ENCODE measurements around the gene RAF1. TPM values are rescaled to one million over a fixed set of nuclear protein-coding genes. Genes with fewer than 3 reads are reported as not detected.

Gene RAF1
- total RNA-seq (2021) (85.0 to 101 TPM (median 86.1 TPM) in 3 replicates), Bru-seq, nascent RNA (percentile 78 among the genes with signal in this experiment)
- long read RNA-seq, experiment 1, transcript RAF1-203 (16 exons, 2,354 nt), result minor isoform, 11 of 355 reads
- long read RNA-seq, experiment 1, transcript RAF1-201 (17 exons, 3,300 nt), result major isoform, 221 of 355 reads
- long read RNA-seq, experiment 1, partial matches to known transcripts, result 39 of 355 reads
- long read RNA-seq, experiment 1, other reads (novel, unspliced or antisense), result 81 of 355 reads
- long read RNA-seq, experiment 2, transcript RAF1-201 (17 exons, 3,300 nt), result major isoform, 21 of 92 reads
- long read RNA-seq, experiment 2, partial matches to known transcripts, result 34 of 92 reads
- long read RNA-seq, experiment 2, other reads (novel, unspliced or antisense), result 30 of 92 reads
- long read RNA-seq, experiment 3, transcript RAF1-201 (17 exons, 3,300 nt), result major isoform, 5 of 13 reads
- long read RNA-seq, experiment 3, partial matches to known transcripts, result 3 of 13 reads
- long read RNA-seq, experiment 3, other reads (novel, unspliced or antisense), result 4 of 13 reads

DNA sequence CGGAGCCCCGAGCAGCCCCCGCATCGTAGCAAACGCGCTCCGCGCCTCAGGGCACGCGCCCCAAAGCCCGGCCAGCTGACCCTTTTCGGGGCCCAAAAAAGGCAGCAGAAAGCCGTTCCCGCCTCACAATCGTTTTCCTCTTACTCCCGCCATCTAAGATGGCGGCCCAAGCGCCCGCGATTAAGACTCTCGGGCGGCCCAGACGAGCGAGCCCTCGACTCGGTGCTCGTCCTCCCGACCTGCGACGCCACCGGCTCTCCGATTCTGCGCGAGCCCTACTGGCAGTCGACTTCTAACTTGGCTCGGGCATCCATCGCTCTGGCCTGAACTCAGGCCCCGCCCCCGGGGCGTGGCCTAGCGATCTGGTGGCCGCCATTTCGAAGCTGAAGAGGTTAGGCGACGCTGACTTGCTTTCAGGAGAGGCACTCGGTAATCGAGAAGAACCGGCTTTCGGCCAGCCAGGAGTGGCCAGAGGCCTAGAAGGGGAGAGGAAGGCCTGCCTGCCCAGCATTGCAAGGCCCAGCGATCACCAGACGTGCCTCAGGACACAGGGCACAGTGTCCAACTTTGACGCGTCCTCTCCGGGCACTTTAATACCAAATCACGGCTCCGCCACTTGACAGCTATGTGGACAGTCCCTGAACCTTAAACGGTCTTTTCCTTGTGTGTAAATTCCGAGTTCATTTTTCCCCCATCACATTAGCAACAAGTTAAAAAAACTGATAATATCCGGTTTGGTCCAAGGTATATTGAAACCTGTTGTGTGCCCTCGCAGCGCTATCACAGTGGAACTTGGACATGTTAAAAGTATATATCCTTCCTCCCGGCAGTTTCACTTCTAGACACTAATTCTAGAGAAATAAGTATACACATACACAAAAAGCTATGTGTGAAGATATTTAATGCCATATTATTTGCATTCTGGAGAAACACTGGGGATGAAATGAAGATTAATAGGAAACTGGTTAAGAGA is at the start of gene RAF1:
RAF1 (minus strand) TSS at position 182 of the 973 bp plus-strand sequence. CDS start 45,396 bp downstream, outside the sequence.
- POLR2A ChIA-PET, result interaction anchor here (0.6 to 2.0 kb wide), 6 partner anchors 9 to 108 kb away, joined by 3 to 5 read pairs (median 4); no protein-coding TSS in a partner anchor
- TF ChIP-seq, protein P1, sequence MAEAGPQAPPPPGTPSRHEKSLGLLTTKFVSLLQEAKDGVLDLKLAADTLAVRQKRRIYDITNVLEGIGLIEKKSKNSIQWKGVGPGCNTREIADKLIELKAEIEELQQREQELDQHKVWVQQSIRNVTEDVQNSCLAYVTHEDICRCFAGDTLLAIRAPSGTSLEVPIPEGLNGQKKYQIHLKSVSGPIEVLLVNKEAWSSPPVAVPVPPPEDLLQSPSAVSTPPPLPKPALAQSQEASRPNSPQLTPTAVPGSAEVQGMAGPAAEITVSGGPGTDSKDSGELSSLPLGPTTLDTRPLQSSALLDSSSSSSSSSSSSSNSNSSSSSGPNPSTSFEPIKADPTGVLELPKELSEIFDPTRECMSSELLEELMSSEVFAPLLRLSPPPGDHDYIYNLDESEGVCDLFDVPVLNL (CRISPR knock-in tag; IDR thresholded peaks at IDR 0.05; ENCODE audit: borderline replicate concordance, low read depth), result 0 out of 2 replicates have a peak, but pooled peaks have one; percentile 24
- TF ChIP-seq SOX15 (CRISPR knock-in tag; IDR thresholded peaks at IDR 0.05) (no peak), JAZF1 (CRISPR knock-in tag; IDR thresholded peaks at IDR 0.05) (no peak), TEAD1 (CRISPR knock-in tag; IDR thresholded peaks at IDR 0.05) (peak; percentile 92), ZNF671 (CRISPR knock-in tag; IDR thresholded peaks at IDR 0.05) (no peak), KAT7 (CRISPR knock-in tag; IDR thresholded peaks at IDR 0.05; ENCODE audit: borderline replicate concordance) (peak; percentile 52; the same call in 1 of the 2 replicates), GABPB1 (CRISPR knock-in tag; IDR thresholded peaks at IDR 0.05) (no peak), MYBL2 (CRISPR knock-in tag; IDR thresholded peaks at IDR 0.05) (peak; percentile 79; the same call in 1 of the 2 replicates), CREM (CRISPR knock-in tag; IDR thresholded peaks at IDR 0.05) (peak; percentile 58; the same call in 1 of the 2 replicates), ELF4 (CRISPR knock-in tag; IDR thresholded peaks at IDR 0.05; ENCODE audit: low read depth) (no peak), TP53 (CRISPR knock-in tag; IDR thresholded peaks at IDR 0.05) (no peak), ZNF219 (CRISPR knock-in tag; IDR thresholded peaks at IDR 0.05; ENCODE audit: borderline replicate concordance) (no peak)
- TF ChIP-seq, protein P2, sequence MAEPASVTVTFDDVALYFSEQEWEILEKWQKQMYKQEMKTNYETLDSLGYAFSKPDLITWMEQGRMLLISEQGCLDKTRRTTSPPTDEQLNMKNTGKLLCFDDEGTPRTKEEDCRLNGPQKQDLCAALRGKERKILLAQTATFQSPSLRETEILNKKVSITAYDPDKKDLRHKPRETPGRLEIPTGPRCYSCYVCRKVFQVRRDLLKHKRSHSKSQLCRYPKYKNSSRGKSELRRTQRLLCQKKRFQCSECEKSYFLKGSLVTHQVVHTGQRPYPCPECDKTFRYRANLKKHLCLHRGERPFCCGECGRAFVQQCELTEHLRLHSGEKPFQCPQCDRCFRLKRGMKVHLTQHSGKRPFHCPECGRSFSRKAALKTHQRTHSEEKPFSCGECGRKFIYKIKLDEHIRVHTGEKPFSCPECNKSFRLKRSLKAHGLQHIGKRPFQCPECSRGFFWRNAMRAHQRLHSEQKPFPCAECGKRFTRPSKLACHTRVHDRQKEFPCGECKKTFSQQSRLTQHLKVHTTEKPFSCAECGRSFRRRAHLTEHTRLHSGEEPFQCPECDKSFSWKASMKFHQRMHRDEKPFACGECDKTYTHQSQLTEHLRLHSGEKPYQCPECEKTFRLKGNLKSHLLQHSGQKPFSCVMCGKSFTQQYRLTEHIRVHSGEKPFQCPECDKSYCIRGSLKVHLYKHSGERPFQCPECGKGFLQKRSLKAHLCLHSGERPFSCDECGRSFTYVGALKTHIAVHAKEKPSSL (CRISPR knock-in tag; conservative IDR thresholded peaks at IDR 0.05), result no peak
- TF ChIP-seq, protein P3, sequence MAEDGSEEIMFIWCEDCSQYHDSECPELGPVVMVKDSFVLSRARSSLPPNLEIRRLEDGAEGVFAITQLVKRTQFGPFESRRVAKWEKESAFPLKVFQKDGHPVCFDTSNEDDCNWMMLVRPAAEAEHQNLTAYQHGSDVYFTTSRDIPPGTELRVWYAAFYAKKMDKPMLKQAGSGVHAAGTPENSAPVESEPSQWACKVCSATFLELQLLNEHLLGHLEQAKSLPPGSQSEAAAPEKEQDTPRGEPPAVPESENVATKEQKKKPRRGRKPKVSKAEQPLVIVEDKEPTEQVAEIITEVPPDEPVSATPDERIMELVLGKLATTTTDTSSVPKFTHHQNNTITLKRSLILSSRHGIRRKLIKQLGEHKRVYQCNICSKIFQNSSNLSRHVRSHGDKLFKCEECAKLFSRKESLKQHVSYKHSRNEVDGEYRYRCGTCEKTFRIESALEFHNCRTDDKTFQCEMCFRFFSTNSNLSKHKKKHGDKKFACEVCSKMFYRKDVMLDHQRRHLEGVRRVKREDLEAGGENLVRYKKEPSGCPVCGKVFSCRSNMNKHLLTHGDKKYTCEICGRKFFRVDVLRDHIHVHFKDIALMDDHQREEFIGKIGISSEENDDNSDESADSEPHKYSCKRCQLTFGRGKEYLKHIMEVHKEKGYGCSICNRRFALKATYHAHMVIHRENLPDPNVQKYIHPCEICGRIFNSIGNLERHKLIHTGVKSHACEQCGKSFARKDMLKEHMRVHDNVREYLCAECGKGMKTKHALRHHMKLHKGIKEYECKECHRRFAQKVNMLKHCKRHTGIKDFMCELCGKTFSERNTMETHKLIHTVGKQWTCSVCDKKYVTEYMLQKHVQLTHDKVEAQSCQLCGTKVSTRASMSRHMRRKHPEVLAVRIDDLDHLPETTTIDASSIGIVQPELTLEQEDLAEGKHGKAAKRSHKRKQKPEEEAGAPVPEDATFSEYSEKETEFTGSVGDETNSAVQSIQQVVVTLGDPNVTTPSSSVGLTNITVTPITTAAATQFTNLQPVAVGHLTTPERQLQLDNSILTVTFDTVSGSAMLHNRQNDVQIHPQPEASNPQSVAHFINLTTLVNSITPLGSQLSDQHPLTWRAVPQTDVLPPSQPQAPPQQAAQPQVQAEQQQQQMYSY (CRISPR knock-in tag; IDR thresholded peaks at IDR 0.05), result peak; percentile 91
- TF ChIP-seq, protein P4, sequence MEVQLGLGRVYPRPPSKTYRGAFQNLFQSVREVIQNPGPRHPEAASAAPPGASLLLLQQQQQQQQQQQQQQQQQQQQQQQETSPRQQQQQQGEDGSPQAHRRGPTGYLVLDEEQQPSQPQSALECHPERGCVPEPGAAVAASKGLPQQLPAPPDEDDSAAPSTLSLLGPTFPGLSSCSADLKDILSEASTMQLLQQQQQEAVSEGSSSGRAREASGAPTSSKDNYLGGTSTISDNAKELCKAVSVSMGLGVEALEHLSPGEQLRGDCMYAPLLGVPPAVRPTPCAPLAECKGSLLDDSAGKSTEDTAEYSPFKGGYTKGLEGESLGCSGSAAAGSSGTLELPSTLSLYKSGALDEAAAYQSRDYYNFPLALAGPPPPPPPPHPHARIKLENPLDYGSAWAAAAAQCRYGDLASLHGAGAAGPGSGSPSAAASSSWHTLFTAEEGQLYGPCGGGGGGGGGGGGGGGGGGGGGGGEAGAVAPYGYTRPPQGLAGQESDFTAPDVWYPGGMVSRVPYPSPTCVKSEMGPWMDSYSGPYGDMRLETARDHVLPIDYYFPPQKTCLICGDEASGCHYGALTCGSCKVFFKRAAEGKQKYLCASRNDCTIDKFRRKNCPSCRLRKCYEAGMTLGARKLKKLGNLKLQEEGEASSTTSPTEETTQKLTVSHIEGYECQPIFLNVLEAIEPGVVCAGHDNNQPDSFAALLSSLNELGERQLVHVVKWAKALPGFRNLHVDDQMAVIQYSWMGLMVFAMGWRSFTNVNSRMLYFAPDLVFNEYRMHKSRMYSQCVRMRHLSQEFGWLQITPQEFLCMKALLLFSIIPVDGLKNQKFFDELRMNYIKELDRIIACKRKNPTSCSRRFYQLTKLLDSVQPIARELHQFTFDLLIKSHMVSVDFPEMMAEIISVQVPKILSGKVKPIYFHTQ (CRISPR knock-in tag; IDR thresholded peaks at IDR 0.05), result no peak
- TF ChIP-seq, protein P5, sequence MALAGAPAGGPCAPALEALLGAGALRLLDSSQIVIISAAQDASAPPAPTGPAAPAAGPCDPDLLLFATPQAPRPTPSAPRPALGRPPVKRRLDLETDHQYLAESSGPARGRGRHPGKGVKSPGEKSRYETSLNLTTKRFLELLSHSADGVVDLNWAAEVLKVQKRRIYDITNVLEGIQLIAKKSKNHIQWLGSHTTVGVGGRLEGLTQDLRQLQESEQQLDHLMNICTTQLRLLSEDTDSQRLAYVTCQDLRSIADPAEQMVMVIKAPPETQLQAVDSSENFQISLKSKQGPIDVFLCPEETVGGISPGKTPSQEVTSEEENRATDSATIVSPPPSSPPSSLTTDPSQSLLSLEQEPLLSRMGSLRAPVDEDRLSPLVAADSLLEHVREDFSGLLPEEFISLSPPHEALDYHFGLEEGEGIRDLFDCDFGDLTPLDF (CRISPR knock-in tag; IDR thresholded peaks at IDR 0.05), result no peak
- TF ChIP-seq, protein P6, sequence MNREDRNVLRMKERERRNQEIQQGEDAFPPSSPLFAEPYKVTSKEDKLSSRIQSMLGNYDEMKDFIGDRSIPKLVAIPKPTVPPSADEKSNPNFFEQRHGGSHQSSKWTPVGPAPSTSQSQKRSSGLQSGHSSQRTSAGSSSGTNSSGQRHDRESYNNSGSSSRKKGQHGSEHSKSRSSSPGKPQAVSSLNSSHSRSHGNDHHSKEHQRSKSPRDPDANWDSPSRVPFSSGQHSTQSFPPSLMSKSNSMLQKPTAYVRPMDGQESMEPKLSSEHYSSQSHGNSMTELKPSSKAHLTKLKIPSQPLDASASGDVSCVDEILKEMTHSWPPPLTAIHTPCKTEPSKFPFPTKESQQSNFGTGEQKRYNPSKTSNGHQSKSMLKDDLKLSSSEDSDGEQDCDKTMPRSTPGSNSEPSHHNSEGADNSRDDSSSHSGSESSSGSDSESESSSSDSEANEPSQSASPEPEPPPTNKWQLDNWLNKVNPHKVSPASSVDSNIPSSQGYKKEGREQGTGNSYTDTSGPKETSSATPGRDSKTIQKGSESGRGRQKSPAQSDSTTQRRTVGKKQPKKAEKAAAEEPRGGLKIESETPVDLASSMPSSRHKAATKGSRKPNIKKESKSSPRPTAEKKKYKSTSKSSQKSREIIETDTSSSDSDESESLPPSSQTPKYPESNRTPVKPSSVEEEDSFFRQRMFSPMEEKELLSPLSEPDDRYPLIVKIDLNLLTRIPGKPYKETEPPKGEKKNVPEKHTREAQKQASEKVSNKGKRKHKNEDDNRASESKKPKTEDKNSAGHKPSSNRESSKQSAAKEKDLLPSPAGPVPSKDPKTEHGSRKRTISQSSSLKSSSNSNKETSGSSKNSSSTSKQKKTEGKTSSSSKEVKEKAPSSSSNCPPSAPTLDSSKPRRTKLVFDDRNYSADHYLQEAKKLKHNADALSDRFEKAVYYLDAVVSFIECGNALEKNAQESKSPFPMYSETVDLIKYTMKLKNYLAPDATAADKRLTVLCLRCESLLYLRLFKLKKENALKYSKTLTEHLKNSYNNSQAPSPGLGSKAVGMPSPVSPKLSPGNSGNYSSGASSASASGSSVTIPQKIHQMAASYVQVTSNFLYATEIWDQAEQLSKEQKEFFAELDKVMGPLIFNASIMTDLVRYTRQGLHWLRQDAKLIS (CRISPR knock-in tag; IDR thresholded peaks at IDR 0.05; ENCODE audit: borderline replicate concordance), result no peak
- TF ChIP-seq, protein P7, sequence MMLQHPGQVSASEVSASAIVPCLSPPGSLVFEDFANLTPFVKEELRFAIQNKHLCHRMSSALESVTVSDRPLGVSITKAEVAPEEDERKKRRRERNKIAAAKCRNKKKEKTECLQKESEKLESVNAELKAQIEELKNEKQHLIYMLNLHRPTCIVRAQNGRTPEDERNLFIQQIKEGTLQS (CRISPR knock-in tag; conservative IDR thresholded peaks at IDR 0.05), result no peak

More for the DNA sequence above, at the start of gene RAF1:
- CTCF ChIA-PET, result interaction anchor here (1.0 kb wide), 1 partner anchor 146 kb away, joined by 4 read pairs; no protein-coding TSS in a partner anchor
- Mint-ChIP-seq H3K27me3 (ENCODE audit: low read depth) (no peaks in the 10 kb centered on the region), H3K4me3 (peak within 1 kb of the TSS; percentile 92), H3K9me3 (no peaks in the 10 kb centered on the region), H3K4me1 (peaks cover 21% of the 10 kb centered on the region), H3K27ac (peak within 1 kb of the TSS; percentile 98), H3K36me3 (no peaks in the 10 kb centered on the region)
- peak; percentile 97 for ATAC-seq
- DNase-seq (ENCODE audit: low spot score), result peak; percentile 98
